Fibroblast of lung (primary cell): Measurements from ENCODE around the gene PLEKHM2. TPM values are rescaled to one million over a fixed set of nuclear protein-coding genes. Genes with fewer than 3 reads are reported as not detected.

Source experiments
- DNase-seq, 2 donors: peaks; one replicate each; pipeline versions ENCODE4 v3.0.0 to v3.0.0-alpha.2; 2010; ENCODE audit warnings: low read depth in 2 of 2
- H2AFZ ChIP-seq: 2 replicates; pipeline ENCODE4 v1.5.1; 2012; ENCODE audit warnings: low read length, control low read depth, inconsistent platforms
- H3K27ac ChIP-seq: 2 replicates; pipeline ENCODE4 v1.5.1; 2011; ENCODE audit warnings: low read length, control low read depth; ENCODE audit not compliant: insufficient read depth
- H3K27me3 ChIP-seq: 2 replicates; pipeline ENCODE4 v1.5.1; 2011; ENCODE audit warnings: mild to moderate bottlenecking, low read length; ENCODE audit not compliant: control insufficient read depth, insufficient read depth
- H3K36me3 ChIP-seq: 2 replicates; pipeline ENCODE4 v1.5.1; 2011; ENCODE audit warnings: low read length; ENCODE audit not compliant: control insufficient read depth, insufficient read depth
- H3K4me1 ChIP-seq: 2 replicates; pipeline ENCODE4 v1.5.1; 2011; ENCODE audit warnings: low read length; ENCODE audit not compliant: control insufficient read depth, insufficient read depth; ENCODE audit errors: extremely low read depth
- H3K4me2 ChIP-seq: 2 replicates; pipeline ENCODE4 v1.5.1; 2011; ENCODE audit warnings: low read length, control low read depth; ENCODE audit not compliant: insufficient read depth; ENCODE audit errors: extremely low read depth
- H3K4me3 ChIP-seq, 4 experiments: fragments of 200-600 bp in 1 of 4; sonication (generic) in 1 of 4; replicated peaks in 1 of 4; 2 replicates each; pipeline ENCODE4 v1.5.1; 2011 to 2016; ENCODE audit warnings: low read length in 4 of 4, low read depth in 3 of 4, mild to moderate bottlenecking in 3 of 4, control low read depth in 2 of 4, inconsistent platforms in 1 of 4, mixed read lengths in 1 of 4; ENCODE audit not compliant: insufficient read depth in 1 of 4; ENCODE audit errors: control extremely low read depth in 1 of 4
- H3K79me2 ChIP-seq: 2 replicates; pipeline ENCODE4 v1.5.1; 2012; ENCODE audit warnings: mild to moderate bottlenecking, low read length, inconsistent platforms; ENCODE audit not compliant: control insufficient read depth, insufficient read depth
- H3K9ac ChIP-seq: 2 replicates; pipeline ENCODE4 v1.5.1; 2011; ENCODE audit warnings: mild to moderate bottlenecking, low read length, control low read depth; ENCODE audit not compliant: insufficient read depth
- H3K9me3 ChIP-seq: 2 replicates; pipeline ENCODE4 v1.5.1; 2012; ENCODE audit warnings: low read depth, low read length; ENCODE audit not compliant: control insufficient read depth, insufficient read depth
- H4K20me1 ChIP-seq: 2 replicates; pipeline ENCODE4 v1.5.1; 2011; ENCODE audit warnings: low read length; ENCODE audit not compliant: control insufficient read depth, insufficient read depth; ENCODE audit errors: extremely low read depth
- CTCF ChIP-seq, 2 donors: IDR thresholded peaks in 1 of 2; conservative IDR thresholded peaks in 1 of 2; 1 replicate in 1 of 2; 2 replicates in 1 of 2; pipeline ENCODE4 v1.5.1; 2011 to 2012; ENCODE audit warnings: low read length in 2 of 2, control low read depth in 1 of 2, inconsistent platforms in 1 of 2, low read depth in 1 of 2, mild to moderate bottlenecking in 1 of 2
- EZH2 ChIP-seq: IDR thresholded peaks from 2 replicates; pipeline ENCODE4 v1.5.1; 2012; ENCODE audit warnings: low read length, control low read depth, mild to moderate bottlenecking; ENCODE audit errors: missing control alignments
- polyA plus RNA-seq, 2 donors: library from polyadenylated mRNA; depleted of rRNA in 1 of 2; stranded (reverse) in 1 of 2; unstranded in 1 of 2; fragments of >200 nt; gene quantifications; 2 replicates each; pipeline ENCODE4 v1.2.1, GENCODE V29; 2011 to 2012; ENCODE audit warnings: missing spikeins in 1 of 2
- total RNA-seq: library from RNA; depleted of rRNA; stranded (reverse); fragments of >200 nt; gene quantifications from 2 replicates; pipeline ENCODE4 v1.2.1, GENCODE V29; 2014

PLEKHM2 gene
- total and polyA plus RNA-seq, 2 donors (not counting 1 experiment from before 2014, with no cell fraction given): 27.3 to 94.6 TPM

- Histone ChIP-seq H3K79me2 (peaks cover 4% of the 10 kb centered on the region), H3K4me2 (no peak overlapping the region), H3K27ac (no peak overlapping the region), H2AFZ (no peak overlapping the region), H3K4me1 (peaks cover 6% of the 10 kb centered on the region), H3K27me3 (no peaks in the 10 kb centered on the region), H3K36me3 (peaks cover 21% of the 10 kb centered on the region), H3K9ac (no peak overlapping the region), H4K20me1 (no peaks in the 10 kb centered on the region), H3K4me3 (no peak overlapping the region), H3K9me3 (no peaks in the 10 kb centered on the region)
- TF ChIP-seq EZH2: no peak
- no peak for TF ChIP-seq CTCF (conservative IDR thresholded peaks at IDR 0.05 in 1 of 2, IDR thresholded peaks at IDR 0.05 in 1 of 2; ENCODE audit: low read depth in 1 of 2, low read length in 2 of 2)
- peak in 1 of 2 donors; percentile 19 for DNase-seq
Observed at GRCh38 chr1:15717418-15718125, 33.5 kb downstream of the PLEKHM2 start.

- TF ChIP-seq CTCF (conservative IDR thresholded peaks at IDR 0.05 in 1 of 2, IDR thresholded peaks at IDR 0.05 in 1 of 2; ENCODE audit: low read depth in 1 of 2, low read length in 2 of 2) (no peak), EZH2 (no peak)
- no peak overlapping the region for H2AFZ ChIP-seq
- H3K27ac ChIP-seq: no peak overlapping the region
- no peaks in the 10 kb centered on the region for H3K27me3 ChIP-seq
- no peak overlapping the region for H3K9ac ChIP-seq
- H3K4me3 ChIP-seq: no peak overlapping the region
- peaks cover 6% of the 10 kb centered on the region for H3K4me1 ChIP-seq
- no peaks in the 10 kb centered on the region for H4K20me1 ChIP-seq
- no peak overlapping the region for H3K4me2 ChIP-seq
- no peak for DNase-seq
- H3K9me3 ChIP-seq: no peaks in the 10 kb centered on the region
- peaks cover 23% of the 10 kb centered on the region for H3K36me3 ChIP-seq
- H3K79me2 ChIP-seq: peaks cover 2% of the 10 kb centered on the region
Observed at GRCh38 chr1:15718199-15718601, 34.1 kb downstream of the PLEKHM2 start.

- no peak overlapping the region for H3K27ac ChIP-seq
- TF ChIP-seq CTCF (conservative IDR thresholded peaks at IDR 0.05 in 1 of 2, IDR thresholded peaks at IDR 0.05 in 1 of 2; ENCODE audit: low read depth in 1 of 2, low read length in 2 of 2): no peak
- no peak for TF ChIP-seq EZH2
- peaks cover 2% of the 10 kb centered on the region for H3K79me2 ChIP-seq
- peaks cover 25% of the 10 kb centered on the region for H3K36me3 ChIP-seq
- peaks cover 5% of the 10 kb centered on the region for H3K4me1 ChIP-seq
- H2AFZ ChIP-seq: no peak overlapping the region
- H4K20me1 ChIP-seq: no peaks in the 10 kb centered on the region
- no peak for DNase-seq
- H3K9me3 ChIP-seq: no peaks in the 10 kb centered on the region
- H3K4me2 ChIP-seq: no peak overlapping the region
- no peaks in the 10 kb centered on the region for H3K27me3 ChIP-seq
- no peak overlapping the region for H3K4me3 ChIP-seq
- no peak overlapping the region for H3K9ac ChIP-seq
Observed at GRCh38 chr1:15719381-15720120, 35.4 kb downstream of the PLEKHM2 start.
